Gastrocnemius medialis (tissue), 4 donors: ENCODE measurements around the gene ZC3H18.

Source experiments
- CTCF ChIP-seq, 5 experiments: fragments of 450-650 bp in 3 of 5; fragments of 200-600 bp in 2 of 5; sonication (generic) in 2 of 5; IDR thresholded peaks in 4 of 5; conservative IDR thresholded peaks in 1 of 5; 1 replicate in 4 of 5; 2 replicates in 1 of 5; pipeline ENCODE4 v1.5.1; 2016 to 2019; ENCODE audit warnings: antibody characterized with exemption in 5 of 5, mild to moderate bottlenecking in 3 of 5, moderate library complexity in 3 of 5
- POLR2A ChIP-seq, 2 donors: fragments of 450-650 bp; IDR thresholded peaks; one replicate each; pipeline ENCODE4 v1.6.1; 2017; ENCODE audit warnings: antibody characterized with exemption in 2 of 2, mild to moderate bottlenecking in 2 of 2, moderate library complexity in 2 of 2

- TF ChIP-seq CTCF (IDR thresholded peaks at IDR 0.05 in 4 of 5, conservative IDR thresholded peaks at IDR 0.05 in 1 of 5) = no peak
- TF ChIP-seq POLR2A (IDR thresholded peaks at IDR 0.05) = no peak
Observed at GRCh38 chr16:88653596-88654362, 83.6 kb downstream of the ZC3H18 start.
